GM23338 (cell line): ENCODE measurements around the gene ZNF879. TPM values are rescaled to one million over a fixed set of nuclear protein-coding genes. Genes with fewer than 3 reads are reported as not detected.
A peak's percentile ranks its signal among the peaks of the same experiment; 100 is the strongest.

Experiments used
- ATAC-seq: fragments of 200-7000 bp; cut with Tn5 transposase; 3 replicates; pipeline ENCODE4 v1.9.1; 2020
- DNase-seq: peaks from one replicate; pipeline ENCODE4 v3.0.0-alpha.2; 2015; ENCODE audit warnings: low spot score
- H2AFZ ChIP-seq: fragments of 200-600 bp; sonication (generic); 2 replicates; pipeline ENCODE4 v1.8.0; 2016; ENCODE audit warnings: antibody characterized with exemption, mild to moderate bottlenecking, moderate library complexity
- H3F3A ChIP-seq: fragments of 200-600 bp; sonication (generic); replicated peaks from 2 replicates; pipeline ENCODE4 v1.8.0; 2017; ENCODE audit warnings: antibody characterized with exemption, mixed run types, low read depth
- H3K27ac ChIP-seq: fragments of 200-600 bp; sonication (generic); 2 replicates; pipeline ENCODE4 v1.6.1; 2016; ENCODE audit warnings: low read depth
- H3K27me3 ChIP-seq: fragments of 200-600 bp; sonication (generic); 2 replicates; pipeline ENCODE4 v1.8.0; 2016; ENCODE audit warnings: mild to moderate bottlenecking, mixed run types, moderate library complexity; ENCODE audit not compliant: insufficient read depth
- H3K36me3 ChIP-seq: fragments of 200-600 bp; sonication (generic); 2 replicates; pipeline ENCODE4 v1.8.0; 2016; ENCODE audit warnings: mild to moderate bottlenecking; ENCODE audit not compliant: insufficient read depth
- H3K4me1 ChIP-seq: fragments of 200-600 bp; sonication (generic); 2 replicates; pipeline ENCODE4 v1.8.0; 2016; ENCODE audit warnings: mild to moderate bottlenecking, moderate library complexity; ENCODE audit not compliant: insufficient read depth
- H3K4me2 ChIP-seq: fragments of 200-600 bp; sonication (generic); 2 replicates; pipeline ENCODE4 v1.7.1; 2017; ENCODE audit warnings: mixed run types
- H3K4me3 ChIP-seq: fragments of 200-600 bp; sonication (generic); 2 replicates; pipeline ENCODE4 v1.6.1; 2016; ENCODE audit warnings: mixed run types
- H3K79me2 ChIP-seq: fragments of 200-600 bp; sonication (generic); replicated peaks from 2 replicates; pipeline ENCODE4 v1.8.0; 2017; ENCODE audit warnings: mild to moderate bottlenecking; ENCODE audit not compliant: insufficient read depth
- H3K9me2 ChIP-seq: fragments of 200-600 bp; sonication (generic); 2 replicates; pipeline ENCODE4 v1.8.0; 2017; ENCODE audit not compliant: insufficient read depth
- H4K20me1 ChIP-seq: fragments of 200-600 bp; sonication (generic); replicated peaks from 2 replicates; pipeline ENCODE4 v1.8.0; 2017; ENCODE audit warnings: mild to moderate bottlenecking; ENCODE audit not compliant: insufficient read depth
- H3K27ac Mint-ChIP-seq: 2 replicates; pipeline ENCODE4 v1.8.0; 2020; ENCODE audit warnings: inconsistent platforms, mild to moderate bottlenecking, moderate library complexity, mixed read lengths
- H3K27me3 Mint-ChIP-seq: 3 replicates; pipeline ENCODE4 v1.8.0; 2022; ENCODE audit warnings: low read depth, mild to moderate bottlenecking, moderate library complexity, mixed read lengths, inconsistent platforms; ENCODE audit not compliant: insufficient read depth, poor library complexity
- H3K36me3 Mint-ChIP-seq: 3 replicates; pipeline ENCODE4 v1.8.0; 2021; ENCODE audit warnings: low read depth, mild to moderate bottlenecking, inconsistent platforms, moderate library complexity, mixed read lengths
- H3K4me1 Mint-ChIP-seq: 3 replicates; pipeline ENCODE4 v1.8.0; 2020; ENCODE audit warnings: mild to moderate bottlenecking, inconsistent platforms, mixed read lengths
- H3K4me3 Mint-ChIP-seq: 3 replicates; pipeline ENCODE4 v1.8.0; 2021; ENCODE audit warnings: moderate library complexity, mild to moderate bottlenecking, inconsistent platforms, mixed read lengths
- H3K9me3 Mint-ChIP-seq: 3 replicates; pipeline ENCODE4 v1.8.0; 2020; ENCODE audit warnings: moderate library complexity, mild to moderate bottlenecking, inconsistent platforms, mixed read lengths
- CREB1 ChIP-seq: fragments of 250-450 bp; sonication (Bioruptor Pico); IDR thresholded peaks from 2 replicates; pipeline ENCODE4 v1.5.0; 2020; ENCODE audit warnings: low read depth, mild to moderate bottlenecking, moderate library complexity
- CTCF ChIP-seq, 2 experiments: fragments of 200-600 bp in 1 of 2; sonication (generic) in 1 of 2; conservative IDR thresholded peaks; 2 replicates each; pipeline versions ENCODE4 v1.5.1 to v1.6.1; 2016 to 2017; ENCODE audit warnings: antibody characterized with exemption in 2 of 2, low read depth in 2 of 2, mild to moderate bottlenecking in 2 of 2, moderate library complexity in 1 of 2
- EZH2 ChIP-seq: fragments of 200-600 bp; sonication (generic); IDR thresholded peaks from one replicate; pipeline ENCODE4 v1.8.0; 2017; ENCODE audit warnings: antibody characterized with exemption, mild to moderate bottlenecking, low read depth; ENCODE audit not compliant: unreplicated experiment
- NANOG ChIP-seq: IDR thresholded peaks from 2 replicates; pipeline ENCODE4 v1.6.1; 2016; ENCODE audit warnings: antibody characterized with exemption, borderline replicate concordance
- POLR2AphosphoS5 ChIP-seq: IDR thresholded peaks from 2 replicates; pipeline ENCODE4 v1.6.1; 2016; ENCODE audit warnings: antibody characterized with exemption, low read depth
- STAT1 ChIP-seq: IDR thresholded peaks from one replicate; pipeline ENCODE4 v1.6.1; 2016; ENCODE audit warnings: antibody characterized with exemption; ENCODE audit not compliant: unreplicated experiment
- ZNF114 ChIP-seq: fragments of 250-450 bp; sonication (Bioruptor Pico); IDR thresholded peaks from 2 replicates; pipeline ENCODE4 v1.5.0; 2020; ENCODE audit warnings: mild to moderate bottlenecking, moderate library complexity
- ZNF331 ChIP-seq: fragments of 250-450 bp; sonication (Bioruptor Pico); IDR thresholded peaks from 2 replicates; pipeline ENCODE4 v1.5.0; 2020; ENCODE audit warnings: low read depth, mild to moderate bottlenecking, moderate library complexity
- polyA plus RNA-seq: library from polyadenylated mRNA; unstranded; fragments of >200 nt; fragmentation: Nextera tagmentation; extraction: Ambion mirVana; gene quantifications from 2 replicates; pipeline ENCODE4 v1.2.1, GENCODE V29; 2016
- total RNA-seq: library from RNA; depleted of rRNA; stranded (reverse); fragments of >200 nt; shearing (Covaris generic); gene quantifications from 2 replicates; pipeline ENCODE4 v1.2.3, GENCODE V29; 2014
- TF ChIP-seq, protein P1 (sequence below): IDR thresholded peaks from 2 replicates; pipeline ENCODE4 v1.6.1; 2016; ENCODE audit warnings: antibody characterized with exemption
- TF ChIP-seq, protein P2 (sequence below): fragments of 250-450 bp; sonication (Bioruptor Pico); IDR thresholded peaks from 2 replicates; pipeline ENCODE4 v1.5.0; 2020; ENCODE audit warnings: mild to moderate bottlenecking, moderate library complexity

ZNF879 gene
- total and polyA plus RNA-seq, 2 experiments from 2014 or later, result 3.5 to 3.9 TPM

DNA sequence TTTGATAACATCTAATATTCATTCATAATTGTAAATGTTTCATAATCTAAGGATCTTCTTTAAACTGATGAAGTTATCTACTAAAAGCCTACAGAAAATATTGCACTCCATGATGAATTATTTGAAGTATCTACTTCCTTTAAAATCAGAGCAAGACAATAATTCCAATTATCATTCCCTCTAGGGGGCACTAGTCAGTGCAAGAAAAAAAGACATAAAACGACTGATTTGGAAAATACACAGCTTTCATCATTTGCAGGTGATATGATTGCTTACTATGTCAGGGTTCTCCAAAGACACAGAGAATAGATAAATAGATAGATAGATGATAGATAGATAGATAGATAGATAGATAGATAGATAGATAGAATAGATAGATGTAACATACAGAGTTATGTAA, 14.9 kb upstream of the ZNF879 start:
- no peaks in the 10 kb centered on the region for H3F3A ChIP-seq
- Mint-ChIP-seq H3K27ac (no peak overlapping the region), H3K4me1 (no peaks in the 10 kb centered on the region), H3K27me3 (peaks cover 2% of the 10 kb centered on the region), H3K36me3 (peaks cover 8% of the 10 kb centered on the region; the same call in 2 of the 3 replicates), H3K9me3 (peaks cover 85% of the 10 kb centered on the region), H3K4me3 (no peak overlapping the region)
- no peaks in the 10 kb centered on the region for H4K20me1 ChIP-seq
- H3K4me2 ChIP-seq, result no peak overlapping the region
- no peaks in the 10 kb centered on the region for H3K27me3 ChIP-seq
- H3K79me2 ChIP-seq, result no peaks in the 10 kb centered on the region
- H3K4me3 ChIP-seq, result no peak overlapping the region
- H3K9me2 ChIP-seq, result no peaks in the 10 kb centered on the region
- H3K27ac ChIP-seq, result no peak overlapping the region
- no peak for DNase-seq
- no peaks in the 10 kb centered on the region; the same call in 1 of the 2 replicates for H3K36me3 ChIP-seq
- peak in 1 of 2 experiments; percentile 49; a peak in 3 of 4 replicates for TF ChIP-seq CTCF (conservative IDR thresholded peaks at IDR 0.05; ENCODE audit: low read depth in 2 of 2)
- TF ChIP-seq ZNF114 (CRISPR knock-in tag), result no peak
- H2AFZ ChIP-seq, result no peak overlapping the region
- ATAC-seq, result no peak
- H3K4me1 ChIP-seq, result no peaks in the 10 kb centered on the region

GRCh38 chr5:179033004-179033580, 9.5 kb downstream of the ZNF879 start:
- Histone ChIP-seq H3K27me3 (no peaks in the 10 kb centered on the region), H3K9me2 (no peaks in the 10 kb centered on the region), H3K36me3 (peaks cover 60% of the 10 kb centered on the region), H3K27ac (no peak overlapping the region), H3K4me2 (no peak overlapping the region), H2AFZ (no peak overlapping the region), H3K4me3 (peak overlapping the region; percentile 23; the same call in 1 of the 2 replicates), H3F3A (no peaks in the 10 kb centered on the region), H3K79me2 (no peaks in the 10 kb centered on the region), H3K4me1 (no peaks in the 10 kb centered on the region), H4K20me1 (no peaks in the 10 kb centered on the region)
- no peaks in the 10 kb centered on the region for H3K4me1 Mint-ChIP-seq
- H3K4me3 Mint-ChIP-seq, result no peak overlapping the region
- H3K27ac Mint-ChIP-seq, result no peak overlapping the region
- DNase-seq (no peak), ATAC-seq (no peak)
- H3K27me3 Mint-ChIP-seq, result no peaks in the 10 kb centered on the region
- peaks cover 97% of the 10 kb centered on the region for H3K9me3 Mint-ChIP-seq
- H3K36me3 Mint-ChIP-seq, result peaks cover 94% of the 10 kb centered on the region
- TF ChIP-seq CREB1, result no peak
- TF ChIP-seq, protein P1, sequence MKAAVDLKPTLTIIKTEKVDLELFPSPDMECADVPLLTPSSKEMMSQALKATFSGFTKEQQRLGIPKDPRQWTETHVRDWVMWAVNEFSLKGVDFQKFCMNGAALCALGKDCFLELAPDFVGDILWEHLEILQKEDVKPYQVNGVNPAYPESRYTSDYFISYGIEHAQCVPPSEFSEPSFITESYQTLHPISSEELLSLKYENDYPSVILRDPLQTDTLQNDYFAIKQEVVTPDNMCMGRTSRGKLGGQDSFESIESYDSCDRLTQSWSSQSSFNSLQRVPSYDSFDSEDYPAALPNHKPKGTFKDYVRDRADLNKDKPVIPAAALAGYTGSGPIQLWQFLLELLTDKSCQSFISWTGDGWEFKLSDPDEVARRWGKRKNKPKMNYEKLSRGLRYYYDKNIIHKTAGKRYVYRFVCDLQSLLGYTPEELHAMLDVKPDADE, result no peak
- no peak for TF ChIP-seq CTCF (conservative IDR thresholded peaks at IDR 0.05; ENCODE audit: low read depth in 2 of 2)
- TF ChIP-seq, protein P2, sequence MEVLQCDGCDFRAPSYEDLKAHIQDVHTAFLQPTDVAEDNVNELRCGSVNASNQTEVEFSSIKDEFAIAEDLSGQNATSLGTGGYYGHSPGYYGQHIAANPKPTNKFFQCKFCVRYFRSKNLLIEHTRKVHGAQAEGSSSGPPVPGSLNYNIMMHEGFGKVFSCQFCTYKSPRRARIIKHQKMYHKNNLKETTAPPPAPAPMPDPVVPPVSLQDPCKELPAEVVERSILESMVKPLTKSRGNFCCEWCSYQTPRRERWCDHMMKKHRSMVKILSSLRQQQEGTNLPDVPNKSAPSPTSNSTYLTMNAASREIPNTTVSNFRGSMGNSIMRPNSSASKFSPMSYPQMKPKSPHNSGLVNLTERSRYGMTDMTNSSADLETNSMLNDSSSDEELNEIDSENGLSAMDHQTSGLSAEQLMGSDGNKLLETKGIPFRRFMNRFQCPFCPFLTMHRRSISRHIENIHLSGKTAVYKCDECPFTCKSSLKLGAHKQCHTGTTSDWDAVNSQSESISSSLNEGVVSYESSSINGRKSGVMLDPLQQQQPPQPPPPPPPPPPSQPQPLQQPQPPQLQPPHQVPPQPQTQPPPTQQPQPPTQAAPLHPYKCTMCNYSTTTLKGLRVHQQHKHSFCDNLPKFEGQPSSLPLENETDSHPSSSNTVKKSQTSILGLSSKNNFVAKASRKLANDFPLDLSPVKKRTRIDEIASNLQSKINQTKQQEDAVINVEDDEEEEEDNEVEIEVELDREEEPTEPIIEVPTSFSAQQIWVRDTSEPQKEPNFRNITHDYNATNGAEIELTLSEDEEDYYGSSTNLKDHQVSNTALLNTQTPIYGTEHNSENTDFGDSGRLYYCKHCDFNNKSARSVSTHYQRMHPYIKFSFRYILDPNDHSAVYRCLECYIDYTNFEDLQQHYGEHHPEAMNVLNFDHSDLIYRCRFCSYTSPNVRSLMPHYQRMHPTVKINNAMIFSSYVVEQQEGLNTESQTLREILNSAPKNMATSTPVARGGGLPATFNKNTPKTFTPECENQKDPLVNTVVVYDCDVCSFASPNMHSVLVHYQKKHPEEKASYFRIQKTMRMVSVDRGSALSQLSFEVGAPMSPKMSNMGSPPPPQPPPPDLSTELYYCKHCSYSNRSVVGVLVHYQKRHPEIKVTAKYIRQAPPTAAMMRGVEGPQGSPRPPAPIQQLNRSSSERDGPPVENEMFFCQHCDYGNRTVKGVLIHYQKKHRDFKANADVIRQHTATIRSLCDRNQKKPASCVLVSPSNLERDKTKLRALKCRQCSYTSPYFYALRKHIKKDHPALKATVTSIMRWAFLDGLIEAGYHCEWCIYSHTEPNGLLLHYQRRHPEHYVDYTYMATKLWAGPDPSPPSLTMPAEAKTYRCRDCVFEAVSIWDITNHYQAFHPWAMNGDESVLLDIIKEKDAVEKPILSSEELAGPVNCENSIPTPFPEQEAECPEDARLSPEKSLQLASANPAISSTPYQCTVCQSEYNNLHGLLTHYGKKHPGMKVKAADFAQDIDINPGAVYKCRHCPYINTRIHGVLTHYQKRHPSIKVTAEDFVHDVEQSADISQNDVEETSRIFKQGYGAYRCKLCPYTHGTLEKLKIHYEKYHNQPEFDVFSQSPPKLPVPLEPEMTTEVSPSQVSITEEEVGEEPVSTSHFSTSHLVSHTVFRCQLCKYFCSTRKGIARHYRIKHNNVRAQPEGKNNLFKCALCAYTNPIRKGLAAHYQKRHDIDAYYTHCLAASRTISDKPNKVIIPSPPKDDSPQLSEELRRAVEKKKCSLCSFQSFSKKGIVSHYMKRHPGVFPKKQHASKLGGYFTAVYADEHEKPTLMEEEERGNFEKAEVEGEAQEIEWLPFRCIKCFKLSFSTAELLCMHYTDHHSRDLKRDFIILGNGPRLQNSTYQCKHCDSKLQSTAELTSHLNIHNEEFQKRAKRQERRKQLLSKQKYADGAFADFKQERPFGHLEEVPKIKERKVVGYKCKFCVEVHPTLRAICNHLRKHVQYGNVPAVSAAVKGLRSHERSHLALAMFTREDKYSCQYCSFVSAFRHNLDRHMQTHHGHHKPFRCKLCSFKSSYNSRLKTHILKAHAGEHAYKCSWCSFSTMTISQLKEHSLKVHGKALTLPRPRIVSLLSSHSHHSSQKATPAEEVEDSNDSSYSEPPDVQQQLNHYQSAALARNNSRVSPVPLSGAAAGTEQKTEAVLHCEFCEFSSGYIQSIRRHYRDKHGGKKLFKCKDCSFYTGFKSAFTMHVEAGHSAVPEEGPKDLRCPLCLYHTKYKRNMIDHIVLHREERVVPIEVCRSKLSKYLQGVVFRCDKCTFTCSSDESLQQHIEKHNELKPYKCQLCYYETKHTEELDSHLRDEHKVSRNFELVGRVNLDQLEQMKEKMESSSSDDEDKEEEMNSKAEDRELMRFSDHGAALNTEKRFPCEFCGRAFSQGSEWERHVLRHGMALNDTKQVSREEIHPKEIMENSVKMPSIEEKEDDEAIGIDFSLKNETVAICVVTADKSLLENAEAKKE, result no peak
- TF ChIP-seq ZNF331 (CRISPR knock-in tag), result no peak
- TF ChIP-seq STAT1, result no peak
- no peak for TF ChIP-seq ZNF114 (CRISPR knock-in tag)
- TF ChIP-seq POLR2AphosphoS5, result no peak
- TF ChIP-seq NANOG, result no peak
- TF ChIP-seq EZH2, result no peak
